ENCODE results near the gene SUSD1.

Gene SUSD1

GRCh38 chr9:112002131-112002846 lies 172.8 kb downstream of the SUSD1 start:
- ATAC-seq = no peak
- no peak for TF ChIP-seq CSDC2 (CRISPR knock-in tag; IDR thresholded peaks at IDR 0.05)
- TF ChIP-seq, protein P1, sequence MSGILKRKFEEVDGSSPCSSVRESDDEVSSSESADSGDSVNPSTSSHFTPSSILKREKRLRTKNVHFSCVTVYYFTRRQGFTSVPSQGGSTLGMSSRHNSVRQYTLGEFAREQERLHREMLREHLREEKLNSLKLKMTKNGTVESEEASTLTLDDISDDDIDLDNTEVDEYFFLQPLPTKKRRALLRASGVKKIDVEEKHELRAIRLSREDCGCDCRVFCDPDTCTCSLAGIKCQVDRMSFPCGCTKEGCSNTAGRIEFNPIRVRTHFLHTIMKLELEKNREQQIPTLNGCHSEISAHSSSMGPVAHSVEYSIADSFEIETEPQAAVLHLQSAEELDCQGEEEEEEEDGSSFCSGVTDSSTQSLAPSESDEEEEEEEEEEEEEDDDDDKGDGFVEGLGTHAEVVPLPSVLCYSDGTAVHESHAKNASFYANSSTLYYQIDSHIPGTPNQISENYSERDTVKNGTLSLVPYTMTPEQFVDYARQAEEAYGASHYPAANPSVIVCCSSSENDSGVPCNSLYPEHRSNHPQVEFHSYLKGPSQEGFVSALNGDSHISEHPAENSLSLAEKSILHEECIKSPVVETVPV (CRISPR knock-in tag; IDR thresholded peaks at IDR 0.05) = no peak
- no peak for TF ChIP-seq GLIS3 (CRISPR knock-in tag; IDR thresholded peaks at IDR 0.05)
- TF ChIP-seq ZNF70 (CRISPR knock-in tag; IDR thresholded peaks at IDR 0.05) = no peak
- no peak for TF ChIP-seq ARNTL (CRISPR knock-in tag; IDR thresholded peaks at IDR 0.05; ENCODE audit: borderline replicate concordance, low read depth)
- TF ChIP-seq TSHZ2 (CRISPR knock-in tag; IDR thresholded peaks at IDR 0.05) = no peak
- no peak for TF ChIP-seq PATZ1 (CRISPR knock-in tag; IDR thresholded peaks at IDR 0.05; ENCODE audit: borderline replicate concordance)
- TF ChIP-seq PPARA (CRISPR knock-in tag; IDR thresholded peaks at IDR 0.05; ENCODE audit: borderline replicate concordance) = no peak
- TF ChIP-seq ZC3H10 (CRISPR knock-in tag; IDR thresholded peaks at IDR 0.05) = no peak
- TF ChIP-seq RARB (CRISPR knock-in tag; IDR thresholded peaks at IDR 0.05) = no peak
- TF ChIP-seq, protein P2, sequence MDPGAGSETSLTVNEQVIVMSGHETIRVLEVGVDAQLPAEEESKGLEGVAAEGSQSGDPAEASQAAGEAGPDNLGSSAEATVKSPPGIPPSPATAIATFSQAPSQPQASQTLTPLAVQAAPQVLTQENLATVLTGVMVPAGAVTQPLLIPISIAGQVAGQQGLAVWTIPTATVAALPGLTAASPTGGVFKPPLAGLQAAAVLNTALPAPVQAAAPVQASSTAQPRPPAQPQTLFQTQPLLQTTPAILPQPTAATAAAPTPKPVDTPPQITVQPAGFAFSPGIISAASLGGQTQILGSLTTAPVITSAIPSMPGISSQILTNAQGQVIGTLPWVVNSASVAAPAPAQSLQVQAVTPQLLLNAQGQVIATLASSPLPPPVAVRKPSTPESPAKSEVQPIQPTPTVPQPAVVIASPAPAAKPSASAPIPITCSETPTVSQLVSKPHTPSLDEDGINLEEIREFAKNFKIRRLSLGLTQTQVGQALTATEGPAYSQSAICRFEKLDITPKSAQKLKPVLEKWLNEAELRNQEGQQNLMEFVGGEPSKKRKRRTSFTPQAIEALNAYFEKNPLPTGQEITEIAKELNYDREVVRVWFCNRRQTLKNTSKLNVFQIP (CRISPR knock-in tag; IDR thresholded peaks at IDR 0.05; ENCODE audit: borderline replicate concordance, low read depth) = no peak
- TF ChIP-seq ZNF8 (CRISPR knock-in tag; IDR thresholded peaks at IDR 0.05) = no peak
- TF ChIP-seq OSR1 (CRISPR knock-in tag; IDR thresholded peaks at IDR 0.05) = no peak
- no peak for TF ChIP-seq TOX (CRISPR knock-in tag; IDR thresholded peaks at IDR 0.05; ENCODE audit: borderline replicate concordance)
- TF ChIP-seq ZFP3 (CRISPR knock-in tag; IDR thresholded peaks at IDR 0.05) = no peak
- no peak for TF ChIP-seq TCF4 (CRISPR knock-in tag; IDR thresholded peaks at IDR 0.05; ENCODE audit: borderline replicate concordance)

DNA sequence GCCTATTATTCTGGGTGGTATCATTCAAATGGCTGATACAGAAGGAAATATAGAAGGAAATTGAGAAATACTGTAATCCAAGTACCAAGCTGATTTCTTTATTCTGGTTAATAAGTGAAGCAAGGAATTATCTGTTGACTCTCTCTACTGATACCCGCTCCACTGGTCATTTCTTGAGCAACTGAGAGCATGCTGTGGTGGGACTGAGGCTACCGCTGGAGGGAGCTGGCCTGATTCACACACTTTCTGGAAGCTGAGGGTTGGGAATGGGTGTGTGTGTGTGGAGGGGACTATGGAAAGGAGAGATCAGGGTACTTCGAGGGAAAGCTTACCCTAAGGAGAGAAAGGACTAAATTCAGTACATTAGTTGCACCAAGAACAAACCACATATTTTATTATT lies 174.4 kb downstream of the SUSD1 start:
- no peak for TF ChIP-seq SNAI2 (CRISPR knock-in tag; IDR thresholded peaks at IDR 0.05)
- no peak for TF ChIP-seq CSDC2 (CRISPR knock-in tag; IDR thresholded peaks at IDR 0.05)
- TF ChIP-seq PATZ1 (CRISPR knock-in tag; IDR thresholded peaks at IDR 0.05; ENCODE audit: borderline replicate concordance) = no peak
- no peak for TF ChIP-seq ZFP3 (CRISPR knock-in tag; IDR thresholded peaks at IDR 0.05)
- no peak for TF ChIP-seq ZFP30 (CRISPR knock-in tag; IDR thresholded peaks at IDR 0.05)
- TF ChIP-seq ESRRG (CRISPR knock-in tag; IDR thresholded peaks at IDR 0.05) = no peak

GRCh38 chr9:111999319-111999718 lies 175.8 kb downstream of the SUSD1 start:
- ATAC-seq = no peak
- TF ChIP-seq ARNTL (CRISPR knock-in tag; IDR thresholded peaks at IDR 0.05; ENCODE audit: borderline replicate concordance, low read depth) (no peak), TOX (CRISPR knock-in tag; IDR thresholded peaks at IDR 0.05; ENCODE audit: borderline replicate concordance) (no peak), CSDC2 (CRISPR knock-in tag; IDR thresholded peaks at IDR 0.05) (no peak), ZFP3 (CRISPR knock-in tag; IDR thresholded peaks at IDR 0.05) (peak; percentile 80; the same call in 1 of the 2 replicates)
- TF ChIP-seq, protein P2 (CRISPR knock-in tag; IDR thresholded peaks at IDR 0.05; ENCODE audit: borderline replicate concordance, low read depth) = no peak

More for the DNA sequence above, 174.4 kb downstream of the SUSD1 start:
- ATAC-seq = no peak
